ENCODE data around the gene RSU1. TPM values are rescaled to one million over a fixed set of nuclear protein-coding genes. Genes with fewer than 3 reads are reported as not detected.

The RSU1 gene
- total RNA-seq, 1 donor = 94.1 TPM

- H3K9me3 ChIP-seq (ENCODE audit: low read depth, low read length) = no peaks in the 10 kb centered on the region
- DNase-seq (ENCODE audit: insufficient read length, low spot score, missing footprints) = no peak
- no peak overlapping the region for H3K4me3 ChIP-seq (ENCODE audit: insufficient read depth, low read length)
- H3K79me2 ChIP-seq (ENCODE audit: insufficient read depth, low read length) = no peaks in the 10 kb centered on the region
- TF ChIP-seq, protein P1, sequence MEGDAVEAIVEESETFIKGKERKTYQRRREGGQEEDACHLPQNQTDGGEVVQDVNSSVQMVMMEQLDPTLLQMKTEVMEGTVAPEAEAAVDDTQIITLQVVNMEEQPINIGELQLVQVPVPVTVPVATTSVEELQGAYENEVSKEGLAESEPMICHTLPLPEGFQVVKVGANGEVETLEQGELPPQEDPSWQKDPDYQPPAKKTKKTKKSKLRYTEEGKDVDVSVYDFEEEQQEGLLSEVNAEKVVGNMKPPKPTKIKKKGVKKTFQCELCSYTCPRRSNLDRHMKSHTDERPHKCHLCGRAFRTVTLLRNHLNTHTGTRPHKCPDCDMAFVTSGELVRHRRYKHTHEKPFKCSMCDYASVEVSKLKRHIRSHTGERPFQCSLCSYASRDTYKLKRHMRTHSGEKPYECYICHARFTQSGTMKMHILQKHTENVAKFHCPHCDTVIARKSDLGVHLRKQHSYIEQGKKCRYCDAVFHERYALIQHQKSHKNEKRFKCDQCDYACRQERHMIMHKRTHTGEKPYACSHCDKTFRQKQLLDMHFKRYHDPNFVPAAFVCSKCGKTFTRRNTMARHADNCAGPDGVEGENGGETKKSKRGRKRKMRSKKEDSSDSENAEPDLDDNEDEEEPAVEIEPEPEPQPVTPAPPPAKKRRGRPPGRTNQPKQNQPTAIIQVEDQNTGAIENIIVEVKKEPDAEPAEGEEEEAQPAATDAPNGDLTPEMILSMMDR (IDR thresholded peaks at IDR 0.05; ENCODE audit: extremely low read depth, low read depth, low read length) = no peak
- no peak overlapping the region for H3K4me2 ChIP-seq (ENCODE audit: insufficient read depth, low read length)
- H3K36me3 ChIP-seq (ENCODE audit: insufficient read depth, low read length) = peaks cover 6% of the 10 kb centered on the region
- H2AFZ ChIP-seq (ENCODE audit: low read length) = no peak overlapping the region
- no peaks in the 10 kb centered on the region for H3K27me3 ChIP-seq (ENCODE audit: insufficient read depth, low read length)
- no peaks in the 10 kb centered on the region for H3K4me1 ChIP-seq (ENCODE audit: insufficient read depth, low read length)
- H4K20me1 ChIP-seq (ENCODE audit: insufficient read depth, low read length) = no peaks in the 10 kb centered on the region
- H3K27ac ChIP-seq (ENCODE audit: low read depth, low read length) = no peak overlapping the region
Observed at GRCh38 chr10:16724509-16724908, 92.7 kb downstream of the RSU1 start.

DNA sequence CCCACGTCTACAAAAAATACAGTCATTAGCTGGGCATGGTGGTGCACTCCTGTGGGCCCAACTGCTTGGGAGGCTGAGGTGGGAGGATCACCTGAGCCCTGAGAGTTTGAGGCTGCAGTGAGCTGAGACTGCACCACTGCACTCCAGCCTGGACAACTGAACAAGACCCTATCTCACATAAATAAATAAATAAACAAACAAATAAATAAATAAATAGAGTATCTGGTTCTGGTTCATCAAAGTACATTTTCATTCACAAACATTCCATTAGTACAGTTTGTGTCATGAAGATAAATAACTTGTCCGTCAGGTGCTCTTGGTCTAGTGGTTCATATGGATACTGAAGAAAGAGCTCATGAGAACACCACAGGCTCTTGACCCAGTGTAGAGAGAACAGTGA, 96.4 kb downstream of the RSU1 start:
- Histone ChIP-seq H3K4me1 (ENCODE audit: insufficient read depth, low read length) (peaks cover 13% of the 10 kb centered on the region), H3K79me2 (ENCODE audit: insufficient read depth, low read length) (no peaks in the 10 kb centered on the region), H3K4me3 (ENCODE audit: insufficient read depth, low read length) (no peak overlapping the region), H2AFZ (ENCODE audit: low read length) (no peak overlapping the region), H3K36me3 (ENCODE audit: insufficient read depth, low read length) (no peaks in the 10 kb centered on the region), H4K20me1 (ENCODE audit: insufficient read depth, low read length) (peaks cover 5% of the 10 kb centered on the region), H3K4me2 (ENCODE audit: insufficient read depth, low read length) (no peak overlapping the region), H3K9me3 (ENCODE audit: low read depth, low read length) (no peaks in the 10 kb centered on the region), H3K27me3 (ENCODE audit: insufficient read depth, low read length) (no peaks in the 10 kb centered on the region), H3K27ac (ENCODE audit: low read depth, low read length) (no peak overlapping the region)
- TF ChIP-seq, protein P1 (IDR thresholded peaks at IDR 0.05; ENCODE audit: extremely low read depth, low read depth, low read length) = no peak
- no peak for DNase-seq (ENCODE audit: insufficient read length, low spot score, missing footprints)

DNA sequence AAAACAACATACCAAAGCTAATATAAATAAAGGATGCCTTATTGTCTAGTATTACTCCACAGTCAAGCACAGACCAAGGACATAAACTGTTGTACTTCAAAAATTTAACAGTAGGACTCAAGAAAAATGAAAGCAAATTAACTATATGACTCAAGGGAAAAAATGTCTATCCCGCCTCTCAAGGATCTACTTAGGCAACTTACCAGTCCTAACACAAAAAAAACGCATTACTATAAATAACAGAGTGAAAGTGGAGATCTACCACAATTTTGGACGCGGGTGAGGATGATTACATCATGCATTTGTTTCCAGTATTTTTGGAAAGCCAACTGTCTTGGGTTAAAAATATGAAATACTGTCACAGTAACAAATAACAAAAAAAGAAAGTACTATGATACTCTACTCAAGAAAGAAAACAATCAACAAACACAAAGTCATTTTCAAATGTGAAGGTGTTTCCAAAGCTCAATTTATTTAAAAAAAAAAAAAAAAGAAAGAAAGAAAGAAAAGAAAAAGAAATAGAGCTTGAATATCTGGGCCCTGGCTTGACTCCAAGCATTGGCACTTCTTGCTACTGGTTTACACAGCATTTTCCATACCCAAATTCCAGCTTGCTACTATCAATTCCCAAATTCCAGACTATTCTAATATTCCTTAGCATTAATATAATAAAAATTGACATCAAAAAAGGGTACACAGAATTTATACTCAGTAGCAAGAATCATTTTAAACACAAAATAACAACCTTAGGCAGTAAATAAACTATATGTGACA, 99.4 kb downstream of the RSU1 start:
- no peaks in the 10 kb centered on the region for H3K27me3 ChIP-seq (ENCODE audit: insufficient read depth, low read length)
- no peak overlapping the region for H3K4me3 ChIP-seq (ENCODE audit: insufficient read depth, low read length)
- TF ChIP-seq, protein P1 (IDR thresholded peaks at IDR 0.05; ENCODE audit: extremely low read depth, low read depth, low read length) = no peak
- H3K27ac ChIP-seq (ENCODE audit: low read depth, low read length) = peak overlapping the region; percentile 15
- no peaks in the 10 kb centered on the region for H3K79me2 ChIP-seq (ENCODE audit: insufficient read depth, low read length)
- H3K4me2 ChIP-seq (ENCODE audit: insufficient read depth, low read length) = peak overlapping the region; percentile 47
- H4K20me1 ChIP-seq (ENCODE audit: insufficient read depth, low read length) = peaks cover 5% of the 10 kb centered on the region
- H3K36me3 ChIP-seq (ENCODE audit: insufficient read depth, low read length) = no peaks in the 10 kb centered on the region
- H2AFZ ChIP-seq (ENCODE audit: low read length) = no peak overlapping the region
- DNase-seq (ENCODE audit: insufficient read length, low spot score, missing footprints) = peak; percentile 82
- H3K4me1 ChIP-seq (ENCODE audit: insufficient read depth, low read length) = peaks cover 13% of the 10 kb centered on the region
- peaks cover under 1% of the 10 kb centered on the region for H3K9me3 ChIP-seq (ENCODE audit: low read depth, low read length)

- peaks cover 5% of the 10 kb centered on the region for H4K20me1 ChIP-seq (ENCODE audit: insufficient read depth, low read length)
- H3K4me1 ChIP-seq (ENCODE audit: insufficient read depth, low read length) = peaks cover 13% of the 10 kb centered on the region
- no peak for DNase-seq (ENCODE audit: insufficient read length, low spot score, missing footprints)
- no peak overlapping the region for H3K4me3 ChIP-seq (ENCODE audit: insufficient read depth, low read length)
- TF ChIP-seq, protein P1 (IDR thresholded peaks at IDR 0.05; ENCODE audit: extremely low read depth, low read depth, low read length) = no peak
- H3K27me3 ChIP-seq (ENCODE audit: insufficient read depth, low read length) = no peaks in the 10 kb centered on the region
- no peaks in the 10 kb centered on the region for H3K36me3 ChIP-seq (ENCODE audit: insufficient read depth, low read length)
- no peak overlapping the region for H3K27ac ChIP-seq (ENCODE audit: low read depth, low read length)
- peaks cover 3% of the 10 kb centered on the region for H3K9me3 ChIP-seq (ENCODE audit: low read depth, low read length)
- H2AFZ ChIP-seq (ENCODE audit: low read length) = no peak overlapping the region
- no peak overlapping the region for H3K4me2 ChIP-seq (ENCODE audit: insufficient read depth, low read length)
- H3K79me2 ChIP-seq (ENCODE audit: insufficient read depth, low read length) = no peaks in the 10 kb centered on the region
Observed at GRCh38 chr10:16716051-16716450, 101.2 kb downstream of the RSU1 start.
